ENCODE data around the gene SLC24A3. TPM values are rescaled to one million over a fixed set of nuclear protein-coding genes. Genes with fewer than 3 reads are reported as not detected.

SLC24A3 gene
- total and polyA plus RNA-seq, 2 of the 13 experiments (the other 11 are each of a cell fraction or from before 2014, with no cell fraction given): not detected

DNA sequence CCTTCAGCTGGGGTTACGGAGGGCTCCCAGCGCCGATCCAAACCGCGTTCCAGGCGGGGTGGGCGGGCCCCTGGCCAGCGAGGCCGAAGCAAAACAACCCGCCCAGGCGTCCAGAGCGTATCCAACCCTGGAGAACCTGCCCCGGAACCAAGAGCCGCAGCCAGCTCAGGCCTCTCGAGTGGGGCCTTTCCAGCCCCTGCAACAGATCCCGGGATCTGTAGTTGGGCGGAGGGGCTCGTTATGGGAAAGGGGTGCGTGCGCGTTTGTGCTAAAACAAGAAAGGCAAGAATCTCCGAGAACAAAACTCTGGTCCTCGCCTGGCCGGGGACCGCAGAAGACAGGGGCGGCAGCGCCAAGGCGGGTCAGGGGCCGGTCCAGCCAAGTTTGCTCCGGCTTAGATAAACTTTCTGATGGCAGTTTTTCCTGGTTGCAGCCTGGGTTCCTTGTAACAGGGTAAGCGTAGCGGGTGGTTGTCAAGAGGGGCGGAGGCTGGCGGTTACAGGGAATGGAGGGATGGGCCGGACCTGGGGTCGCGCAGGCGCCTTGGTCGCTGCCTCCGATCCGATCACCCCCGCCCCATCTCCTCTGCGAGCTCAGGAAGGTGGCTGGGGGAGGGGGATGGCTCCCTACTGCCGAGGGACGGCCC is 545.2 kb downstream of the SLC24A3 start (continued):
- TF ChIP-seq REST (IDR thresholded peaks at IDR 0.05; ENCODE audit: borderline replicate concordance in 1 of 2, low read depth in 1 of 2, low read length in 2 of 2) (no peak), ETS1 (CRISPR knock-in tag; IDR thresholded peaks at IDR 0.05) (peak; percentile 51; the same call in 1 of the 2 replicates), ZNF383 (CRISPR knock-in tag; IDR thresholded peaks at IDR 0.05; ENCODE audit: borderline replicate concordance) (no peak), ZBTB25 (CRISPR knock-in tag; IDR thresholded peaks at IDR 0.05) (no peak), FOXJ3 (CRISPR knock-in tag; IDR thresholded peaks at IDR 0.05; ENCODE audit: borderline replicate concordance) (no peak), ZNF652 (CRISPR knock-in tag; IDR thresholded peaks at IDR 0.05; ENCODE audit: borderline replicate concordance, low read depth) (no peak), REL (CRISPR knock-in tag; conservative IDR thresholded peaks at IDR 0.05) (no peak), KLF12 (CRISPR knock-in tag; IDR thresholded peaks at IDR 0.05; ENCODE audit: borderline replicate concordance) (no peak), U2AF2 (IDR thresholded peaks at IDR 0.05; ENCODE audit: low read depth, low read length) (no peak), ZNF646 (CRISPR knock-in tag; IDR thresholded peaks at IDR 0.05) (no peak), ATRX (CRISPR knock-in tag; IDR thresholded peaks at IDR 0.05; ENCODE audit: borderline replicate concordance) (no peak), ZNF75D (CRISPR knock-in tag; IDR thresholded peaks at IDR 0.05; ENCODE audit: borderline replicate concordance) (no peak), DR1 (CRISPR knock-in tag; IDR thresholded peaks at IDR 0.05) (peak; percentile 68; the same call in 1 of the 2 replicates), MTA1 (CRISPR knock-in tag; IDR thresholded peaks at IDR 0.05; ENCODE audit: borderline replicate concordance) (no peak), ETV5 (CRISPR knock-in tag; IDR thresholded peaks at IDR 0.05; ENCODE audit: borderline replicate concordance) (no peak)
- TF ChIP-seq, protein P1, sequence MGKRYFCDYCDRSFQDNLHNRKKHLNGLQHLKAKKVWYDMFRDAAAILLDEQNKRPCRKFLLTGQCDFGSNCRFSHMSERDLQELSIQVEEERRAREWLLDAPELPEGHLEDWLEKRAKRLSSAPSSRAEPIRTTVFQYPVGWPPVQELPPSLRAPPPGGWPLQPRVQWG (CRISPR knock-in tag; IDR thresholded peaks at IDR 0.05; ENCODE audit: borderline replicate concordance, low read depth): no peak
